Prostate gland (tissue), 2 donors: ENCODE results near the gene AFF3. TPM values are rescaled to one million over a fixed set of nuclear protein-coding genes. Genes with fewer than 3 reads are reported as not detected.

Experiments used
- DNase-seq: peaks from one replicate; pipeline ENCODE4 v3.0.0-alpha.2; 2019; ENCODE audit warnings: low spot score
- H3K27ac ChIP-seq, 2 donors: fragments of 200-600 bp; sonication (generic); 2 replicates each; pipeline ENCODE4 v1.5.1; 2017 to 2019
- H3K27me3 ChIP-seq: fragments of 200-600 bp; sonication (generic); replicated peaks from 2 replicates; pipeline ENCODE4 v1.5.1; 2019; ENCODE audit not compliant: insufficient read depth
- H3K36me3 ChIP-seq, 2 donors: fragments of 200-600 bp; sonication (generic); 1 replicate in 1 of 2; 2 replicates in 1 of 2; pipeline versions ENCODE4 v1.5.1 to v1.8.1; 2017 to 2019
- H3K4me1 ChIP-seq: fragments of 200-600 bp; sonication (generic); replicated peaks from 2 replicates; pipeline ENCODE4 v1.5.1; 2019
- H3K4me3 ChIP-seq, 2 donors: fragments of 200-600 bp; sonication (generic); 2 replicates each; pipeline ENCODE4 v1.5.1; 2017 to 2019
- H3K9me3 ChIP-seq: fragments of 200-600 bp; sonication (generic); 2 replicates; pipeline ENCODE4 v1.5.1; 2017
- CTCF ChIP-seq, 4 experiments: fragments of 200-600 bp in 2 of 4; fragments of 450-650 bp in 2 of 4; sonication (generic) in 2 of 4; IDR thresholded peaks; 1 replicate in 3 of 4; 2 replicates in 1 of 4; pipeline ENCODE4 v1.5.1; 2016 to 2019; ENCODE audit warnings: antibody characterized with exemption in 4 of 4, mild to moderate bottlenecking in 2 of 4, moderate library complexity in 2 of 4
- POLR2A ChIP-seq: fragments of 450-650 bp; IDR thresholded peaks from one replicate; pipeline ENCODE4 v1.6.1; 2016; ENCODE audit warnings: antibody characterized with exemption, mild to moderate bottlenecking
- POLR2AphosphoS5 ChIP-seq: sonication (generic); formaldehyde crosslinking; IDR thresholded peaks from one replicate; pipeline ENCODE4 v1.6.1; 2017; ENCODE audit warnings: antibody characterized with exemption
- WGBS: methylation state at CpG from one replicate; pipeline ENCODE4 v1.1.5; 2018; 5-methylcytosine and 5-hydroxymethylcytosine counted together
- intact Hi-C: fragments of 100-400 bp; cut with DNase I; formaldehyde crosslinking; loops from one replicate; pipeline ENCODE4 v1.14.2; 2022
- total RNA-seq, 2 donors: library from RNA; depleted of rRNA; stranded (reverse); fragments of >200 nt; gene quantifications; one replicate each; pipeline ENCODE4 v1.1.0, GENCODE V29; 2016

AFF3 gene
- total RNA-seq, 2 donors from 2014 or later, result 74.4 to 113 TPM

GRCh38 chr2:99898336-99899048 lies 243.9 kb downstream of the AFF3 start:
- DNase-seq, result no peak
- no peak for TF ChIP-seq CTCF (IDR thresholded peaks at IDR 0.05)
- TF ChIP-seq POLR2A, result no peak
- TF ChIP-seq POLR2AphosphoS5, result no peak
- no peak overlapping the region for H3K27ac ChIP-seq
- H3K9me3 ChIP-seq, result no peaks in the 10 kb centered on the region
- intact Hi-C loops, result no loop called here
- H3K27me3 ChIP-seq, result no peaks in the 10 kb centered on the region
- WGBS, result 90% methylated on average over 12 of the region's 12 CpGs
- H3K4me3 ChIP-seq, result no peak overlapping the region
- no peaks in the 10 kb centered on the region for H3K36me3 ChIP-seq
- H3K4me1 ChIP-seq, result no peaks in the 10 kb centered on the region

- H3K9me3 ChIP-seq, result no peaks in the 10 kb centered on the region
- no peak overlapping the region for H3K4me3 ChIP-seq
- intact Hi-C loops, result no loop called here
- H3K4me1 ChIP-seq, result no peaks in the 10 kb centered on the region
- no peak for DNase-seq
- H3K27ac ChIP-seq, result no peak overlapping the region
- WGBS, result 94% methylated on average over 7 of the region's 7 CpGs
- no peak for TF ChIP-seq CTCF (IDR thresholded peaks at IDR 0.05)
- H3K36me3 ChIP-seq, result no peaks in the 10 kb centered on the region
- no peaks in the 10 kb centered on the region for H3K27me3 ChIP-seq
These were observed 251.0 kb downstream of the AFF3 start for GRCh38 chr2:99891428-99891780.

- TF ChIP-seq CTCF (IDR thresholded peaks at IDR 0.05), result no peak
- TF ChIP-seq POLR2A, result no peak
- no peak for TF ChIP-seq POLR2AphosphoS5
- Histone ChIP-seq H3K36me3 (no peaks in the 10 kb centered on the region), H3K9me3 (no peaks in the 10 kb centered on the region), H3K4me1 (no peaks in the 10 kb centered on the region), H3K27me3 (no peaks in the 10 kb centered on the region), H3K27ac (no peak overlapping the region), H3K4me3 (no peak overlapping the region)
- no peak for DNase-seq
- 92% methylated on average over 10 of the region's 10 CpGs for WGBS
- intact Hi-C loops, result no loop called here
These were observed 251.6 kb downstream of the AFF3 start for GRCh38 chr2:99890568-99891427.

- Histone ChIP-seq H3K4me1 (no peaks in the 10 kb centered on the region), H3K36me3 (no peaks in the 10 kb centered on the region), H3K4me3 (no peak overlapping the region), H3K27ac (no peak overlapping the region), H3K27me3 (no peaks in the 10 kb centered on the region), H3K9me3 (no peaks in the 10 kb centered on the region)
- intact Hi-C loops, result no loop called here
- TF ChIP-seq POLR2A (no peak), CTCF (IDR thresholded peaks at IDR 0.05) (no peak), POLR2AphosphoS5 (no peak)
- 74% methylated on average over 5 of the region's 5 CpGs for WGBS
- no peak for DNase-seq
These were observed 253.8 kb downstream of the AFF3 start for GRCh38 chr2:99888617-99889016.
